ENCODE measurements around the gene USP12. TPM values are rescaled to one million over a fixed set of nuclear protein-coding genes. Genes with fewer than 3 reads are reported as not detected.

Gene USP12
- total RNA-seq, 1 donor from 2014 or later = 17.9 TPM

DNA sequence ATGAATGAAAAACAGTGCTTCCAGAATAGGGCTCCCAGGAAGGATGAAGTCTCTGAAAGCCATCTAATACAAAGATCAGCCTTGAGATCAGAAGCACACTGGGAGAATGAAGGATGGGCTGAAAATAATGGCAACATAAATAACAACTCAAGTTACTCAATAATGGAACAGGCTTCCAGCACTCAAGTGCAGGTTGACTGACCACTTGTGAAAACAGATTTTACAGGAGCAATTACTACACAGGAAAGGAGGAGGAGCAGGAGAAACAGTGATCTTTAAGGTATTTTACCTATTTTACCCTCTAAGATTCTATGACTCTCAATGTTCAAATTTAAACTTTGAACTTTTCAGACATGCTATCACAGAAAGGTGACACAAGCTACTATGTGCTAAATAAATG lies 106.0 kb downstream of the USP12 start:
- DNase-seq (ENCODE audit: low read depth) = no peak
- TF ChIP-seq, protein P1, sequence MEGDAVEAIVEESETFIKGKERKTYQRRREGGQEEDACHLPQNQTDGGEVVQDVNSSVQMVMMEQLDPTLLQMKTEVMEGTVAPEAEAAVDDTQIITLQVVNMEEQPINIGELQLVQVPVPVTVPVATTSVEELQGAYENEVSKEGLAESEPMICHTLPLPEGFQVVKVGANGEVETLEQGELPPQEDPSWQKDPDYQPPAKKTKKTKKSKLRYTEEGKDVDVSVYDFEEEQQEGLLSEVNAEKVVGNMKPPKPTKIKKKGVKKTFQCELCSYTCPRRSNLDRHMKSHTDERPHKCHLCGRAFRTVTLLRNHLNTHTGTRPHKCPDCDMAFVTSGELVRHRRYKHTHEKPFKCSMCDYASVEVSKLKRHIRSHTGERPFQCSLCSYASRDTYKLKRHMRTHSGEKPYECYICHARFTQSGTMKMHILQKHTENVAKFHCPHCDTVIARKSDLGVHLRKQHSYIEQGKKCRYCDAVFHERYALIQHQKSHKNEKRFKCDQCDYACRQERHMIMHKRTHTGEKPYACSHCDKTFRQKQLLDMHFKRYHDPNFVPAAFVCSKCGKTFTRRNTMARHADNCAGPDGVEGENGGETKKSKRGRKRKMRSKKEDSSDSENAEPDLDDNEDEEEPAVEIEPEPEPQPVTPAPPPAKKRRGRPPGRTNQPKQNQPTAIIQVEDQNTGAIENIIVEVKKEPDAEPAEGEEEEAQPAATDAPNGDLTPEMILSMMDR (IDR thresholded peaks at IDR 0.05; ENCODE audit: insufficient read depth, low read length, severe bottlenecking) = no peak
- Histone ChIP-seq H3K36me3 (ENCODE audit: control insufficient read depth, insufficient read depth, low read length) (no peaks in the 10 kb centered on the region), H3K27me3 (ENCODE audit: control insufficient read depth, insufficient read depth, low read length) (no peaks in the 10 kb centered on the region), H3K4me3 (ENCODE audit: low read depth, low read length) (no peak overlapping the region)
- no peak for FAIRE-seq

DNA sequence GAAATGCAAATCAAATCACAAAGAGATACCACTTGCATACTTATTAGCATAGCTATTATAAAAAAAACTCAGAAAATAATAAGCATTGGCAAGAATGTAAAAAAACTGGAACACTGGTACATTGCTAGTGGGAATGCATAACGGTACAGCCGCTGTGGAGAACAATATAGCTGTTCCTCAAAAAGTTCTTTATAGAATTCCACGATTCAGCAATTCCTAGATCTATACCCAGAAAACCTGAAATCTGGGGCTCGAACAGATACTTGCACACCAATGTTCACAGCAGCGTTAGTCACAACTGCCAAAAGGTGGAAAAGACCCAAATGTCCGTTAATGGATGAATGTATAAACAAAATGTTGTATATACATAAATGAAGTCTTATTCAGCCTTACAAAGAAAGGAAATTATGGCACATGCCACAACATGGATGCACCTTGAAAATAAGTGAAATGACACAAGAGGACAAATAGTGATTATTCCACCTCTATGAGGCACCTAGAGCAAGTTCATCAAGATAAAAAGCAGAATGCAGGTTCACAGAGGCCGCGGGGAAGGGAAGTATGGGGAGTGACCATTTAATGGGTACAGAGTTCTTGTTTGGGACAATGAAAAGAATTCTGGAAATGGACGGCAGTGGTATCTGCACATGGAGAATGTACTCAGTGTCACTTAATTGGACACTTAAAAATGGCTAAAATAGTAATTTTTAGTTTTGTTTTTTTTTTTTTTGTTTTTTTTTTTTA lies 107.2 kb downstream of the USP12 start:
- Histone ChIP-seq H3K36me3 (ENCODE audit: control insufficient read depth, insufficient read depth, low read length) (no peaks in the 10 kb centered on the region), H3K4me3 (ENCODE audit: low read depth, low read length) (no peak overlapping the region), H3K27me3 (ENCODE audit: control insufficient read depth, insufficient read depth, low read length) (no peaks in the 10 kb centered on the region)
- TF ChIP-seq, protein P1 (IDR thresholded peaks at IDR 0.05; ENCODE audit: insufficient read depth, low read length, severe bottlenecking) = no peak
- FAIRE-seq = no peak
- DNase-seq (ENCODE audit: low read depth) = no peak

DNA sequence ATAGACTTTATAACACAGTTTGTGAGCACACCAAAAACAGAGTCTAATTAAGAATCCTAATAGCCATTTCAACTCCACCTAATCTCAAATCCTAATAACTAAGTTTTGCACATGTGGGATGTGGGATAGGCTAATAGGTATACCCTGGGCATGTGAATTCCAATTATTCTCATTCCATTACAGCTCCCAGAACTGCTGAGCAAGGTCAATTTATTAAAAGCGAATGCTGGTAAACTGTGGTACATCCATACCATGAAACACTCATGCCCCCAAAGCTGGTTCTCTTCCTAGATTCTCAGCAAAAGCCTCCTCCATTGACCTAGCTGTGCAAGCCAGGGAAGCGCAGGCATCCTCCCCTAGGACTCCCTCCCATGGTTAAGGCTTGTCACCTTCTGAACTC lies 113.8 kb downstream of the USP12 start:
- DNase-seq (ENCODE audit: low read depth) = no peak
- no peaks in the 10 kb centered on the region for H3K36me3 ChIP-seq (ENCODE audit: control insufficient read depth, insufficient read depth, low read length)
- no peak for FAIRE-seq
- no peak overlapping the region for H3K4me3 ChIP-seq (ENCODE audit: low read depth, low read length)
- H3K27me3 ChIP-seq (ENCODE audit: control insufficient read depth, insufficient read depth, low read length) = no peaks in the 10 kb centered on the region
- TF ChIP-seq, protein P1 (IDR thresholded peaks at IDR 0.05; ENCODE audit: insufficient read depth, low read length, severe bottlenecking) = no peak

DNA sequence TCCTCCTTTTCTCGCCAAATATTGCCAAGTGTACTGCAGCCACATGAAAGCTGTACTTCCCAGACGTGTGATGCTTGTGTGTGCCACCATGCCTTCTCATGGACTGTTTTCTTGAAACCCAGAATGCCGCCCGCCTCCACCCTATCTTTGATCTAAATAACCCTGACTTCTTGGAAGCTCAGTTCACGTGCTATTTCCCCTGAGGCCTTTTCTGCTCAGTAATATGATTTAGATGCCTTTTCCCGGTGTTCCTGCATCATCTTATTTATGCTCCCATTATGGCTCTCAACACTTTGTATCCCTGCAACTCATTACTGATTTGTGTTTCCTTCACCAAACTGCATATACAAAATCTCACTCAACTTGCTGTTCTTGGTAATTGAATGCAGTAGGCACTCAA lies 116.1 kb downstream of the USP12 start:
- no peaks in the 10 kb centered on the region for H3K27me3 ChIP-seq (ENCODE audit: control insufficient read depth, insufficient read depth, low read length)
- H3K36me3 ChIP-seq (ENCODE audit: control insufficient read depth, insufficient read depth, low read length) = no peaks in the 10 kb centered on the region
- FAIRE-seq = no peak
- TF ChIP-seq, protein P1 (IDR thresholded peaks at IDR 0.05; ENCODE audit: insufficient read depth, low read length, severe bottlenecking) = no peak
- H3K4me3 ChIP-seq (ENCODE audit: low read depth, low read length) = no peak overlapping the region
- no peak for DNase-seq (ENCODE audit: low read depth)

DNA sequence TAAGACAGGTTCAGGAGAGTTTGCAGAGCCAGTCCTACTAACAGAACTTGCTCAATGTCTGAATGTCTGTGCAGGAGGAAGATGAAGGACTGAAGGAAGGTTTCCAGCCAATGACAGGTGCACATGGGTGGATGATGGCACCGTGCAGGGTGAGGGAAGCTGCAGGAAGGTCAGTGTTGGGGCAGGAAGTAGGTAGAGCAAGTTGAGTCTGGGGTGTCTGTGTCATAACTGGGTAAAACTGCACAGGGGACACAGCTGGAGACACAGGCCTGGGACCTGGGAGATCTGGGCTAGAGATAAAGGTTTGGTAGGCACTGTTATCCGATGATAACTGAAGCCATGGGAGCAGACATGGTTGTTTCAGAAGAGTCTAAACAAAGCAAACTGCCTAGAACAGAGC lies 116.9 kb downstream of the USP12 start:
- H3K4me3 ChIP-seq (ENCODE audit: low read depth, low read length) = no peak overlapping the region
- H3K36me3 ChIP-seq (ENCODE audit: control insufficient read depth, insufficient read depth, low read length) = no peaks in the 10 kb centered on the region
- TF ChIP-seq, protein P1 (IDR thresholded peaks at IDR 0.05; ENCODE audit: insufficient read depth, low read length, severe bottlenecking) = no peak
- FAIRE-seq (no peak), DNase-seq (ENCODE audit: low read depth) (no peak)
- no peaks in the 10 kb centered on the region for H3K27me3 ChIP-seq (ENCODE audit: control insufficient read depth, insufficient read depth, low read length)
